A673 (cell line): ENCODE results near the gene SGSM1. TPM values are rescaled to one million over a fixed set of nuclear protein-coding genes. Genes with fewer than 3 reads are reported as not detected.

Experiments used
- BruUV-seq: library from RNA; stranded (reverse); fragments of 400-500 nt; replicated peaks from 2 replicates; lab custom pipeline; 2021; lab: Mats Ljungman, UMichigan
- CTCF ChIA-PET: fragments of 300-600 bp; sonication (Branson Sonifier 250); formaldehyde crosslinking; loops from one replicate; lab custom pipeline; 2022; ENCODE audit warnings: antibody characterized with exemption; lab: Charles Lee
- POLR2A ChIA-PET: fragments of 300-600 bp; sonication (Branson Sonifier 250); formaldehyde crosslinking; loops from one replicate; lab custom pipeline; 2022; ENCODE audit warnings: antibody characterized with exemption; ENCODE audit not compliant: low non-redundant PET; lab: Charles Lee
- DNase-seq: peaks from one replicate; pipeline ENCODE4 v3.0.0-alpha.2; 2015; ENCODE audit warnings: low spot score
- H3K27ac ChIP-seq: fragments of 200-600 bp; sonication (generic); 2 replicates; pipeline ENCODE4 v1.5.1; 2016; ENCODE audit warnings: mixed run types, low read depth, mild to moderate bottlenecking, mixed read lengths, antibody characterized with exemption, low read length; ENCODE audit not compliant: poor library complexity, severe bottlenecking
- H3K27me3 ChIP-seq: fragments of 200-600 bp; sonication (generic); replicated peaks from 2 replicates; pipeline ENCODE4 v1.6.1; 2017; ENCODE audit warnings: mixed run types, low read depth, mild to moderate bottlenecking, mixed read lengths, antibody characterized with exemption, low read length; ENCODE audit not compliant: insufficient read depth, poor library complexity
- H3K36me3 ChIP-seq: fragments of 200-600 bp; sonication (generic); 2 replicates; pipeline ENCODE4 v1.6.1; 2016; ENCODE audit warnings: mixed run types, mild to moderate bottlenecking, mixed read lengths, antibody characterized with exemption, low read length; ENCODE audit not compliant: insufficient read depth, poor library complexity, severe bottlenecking
- H3K4me1 ChIP-seq: fragments of 200-600 bp; sonication (generic); 2 replicates; pipeline ENCODE4 v1.6.1; 2017; ENCODE audit warnings: mixed run types, mild to moderate bottlenecking, mixed read lengths, antibody characterized with exemption, low read length; ENCODE audit not compliant: insufficient read depth, poor library complexity, severe bottlenecking
- H3K4me3 ChIP-seq: fragments of 200-600 bp; sonication (generic); 2 replicates; pipeline ENCODE4 v1.5.1; 2016; ENCODE audit warnings: low read depth, mixed run types, mild to moderate bottlenecking, mixed read lengths, low read length; ENCODE audit not compliant: poor library complexity, severe bottlenecking
- H3K9me3 ChIP-seq: fragments of 200-600 bp; sonication (generic); 2 replicates; pipeline ENCODE4 v1.6.1; 2016; ENCODE audit warnings: mixed run types, low read depth, mild to moderate bottlenecking, mixed read lengths, antibody characterized with exemption, low read length; ENCODE audit not compliant: poor library complexity, severe bottlenecking
- EZH2 ChIP-seq: fragments of 200-600 bp; sonication (generic); IDR thresholded peaks from 2 replicates; pipeline ENCODE4 v1.6.1; 2017; ENCODE audit warnings: borderline replicate concordance, low read depth, mild to moderate bottlenecking, mixed read lengths, antibody characterized with exemption, low read length; ENCODE audit not compliant: poor library complexity, severe bottlenecking
- intact Hi-C: fragments of 100-400 bp; cut with micrococcal nuclease; formaldehyde crosslinking; loops from one replicate; pipeline ENCODE4 v1.10.0; 2022; ENCODE audit not compliant: unreplicated experiment
- total RNA-seq: library from RNA; stranded (reverse); gene quantifications from 2 replicates; pipeline ENCODE4 v1.2.3, GENCODE V29; 2021
- TF ChIP-seq, protein P1 (sequence below): fragments of 300-800, 200-600 bp; sonication (generic); conservative IDR thresholded peaks from 2 replicates; pipeline ENCODE4 v1.5.1; 2017; ENCODE audit warnings: low read depth, mild to moderate bottlenecking, antibody characterized with exemption, low read length, moderate library complexity, mixed read lengths

Gene SGSM1
- total RNA-seq, 1 experiment from 2014 or later: not detected

DNA sequence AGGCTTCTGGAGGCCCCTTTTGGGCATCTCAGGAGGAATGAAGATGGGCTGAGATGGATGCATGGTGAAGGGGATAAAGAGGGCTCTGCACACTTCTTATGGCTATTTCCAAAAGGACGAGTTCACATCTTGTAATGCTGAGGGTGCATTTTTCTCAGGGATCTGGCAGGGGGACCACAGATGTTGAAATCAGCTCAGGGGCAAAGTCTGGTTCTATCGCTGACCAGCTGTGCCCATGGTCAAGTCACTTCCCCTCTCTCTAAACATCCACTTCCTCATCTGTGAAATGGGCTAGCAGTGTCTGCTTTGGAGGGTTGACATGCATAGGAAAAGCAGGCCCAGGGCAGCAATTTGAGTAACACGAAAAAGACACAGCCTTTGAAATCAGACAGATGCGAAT, 114.0 kb downstream of the SGSM1 start:
- Histone ChIP-seq H3K9me3 (no peaks in the 10 kb centered on the region), H3K27ac (no peak overlapping the region), H3K27me3 (no peaks in the 10 kb centered on the region), H3K4me1 (no peaks in the 10 kb centered on the region), H3K36me3 (no peaks in the 10 kb centered on the region), H3K4me3 (no peak overlapping the region)
- intact Hi-C loops: no loop called here
- no TSS peak for BruUV-seq
- ChIA-PET POLR2A (no interaction called here), CTCF (no interaction called here)
- DNase-seq: no peak
- TF ChIP-seq, protein P1, sequence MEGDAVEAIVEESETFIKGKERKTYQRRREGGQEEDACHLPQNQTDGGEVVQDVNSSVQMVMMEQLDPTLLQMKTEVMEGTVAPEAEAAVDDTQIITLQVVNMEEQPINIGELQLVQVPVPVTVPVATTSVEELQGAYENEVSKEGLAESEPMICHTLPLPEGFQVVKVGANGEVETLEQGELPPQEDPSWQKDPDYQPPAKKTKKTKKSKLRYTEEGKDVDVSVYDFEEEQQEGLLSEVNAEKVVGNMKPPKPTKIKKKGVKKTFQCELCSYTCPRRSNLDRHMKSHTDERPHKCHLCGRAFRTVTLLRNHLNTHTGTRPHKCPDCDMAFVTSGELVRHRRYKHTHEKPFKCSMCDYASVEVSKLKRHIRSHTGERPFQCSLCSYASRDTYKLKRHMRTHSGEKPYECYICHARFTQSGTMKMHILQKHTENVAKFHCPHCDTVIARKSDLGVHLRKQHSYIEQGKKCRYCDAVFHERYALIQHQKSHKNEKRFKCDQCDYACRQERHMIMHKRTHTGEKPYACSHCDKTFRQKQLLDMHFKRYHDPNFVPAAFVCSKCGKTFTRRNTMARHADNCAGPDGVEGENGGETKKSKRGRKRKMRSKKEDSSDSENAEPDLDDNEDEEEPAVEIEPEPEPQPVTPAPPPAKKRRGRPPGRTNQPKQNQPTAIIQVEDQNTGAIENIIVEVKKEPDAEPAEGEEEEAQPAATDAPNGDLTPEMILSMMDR: no peak
- TF ChIP-seq EZH2: no peak

DNA sequence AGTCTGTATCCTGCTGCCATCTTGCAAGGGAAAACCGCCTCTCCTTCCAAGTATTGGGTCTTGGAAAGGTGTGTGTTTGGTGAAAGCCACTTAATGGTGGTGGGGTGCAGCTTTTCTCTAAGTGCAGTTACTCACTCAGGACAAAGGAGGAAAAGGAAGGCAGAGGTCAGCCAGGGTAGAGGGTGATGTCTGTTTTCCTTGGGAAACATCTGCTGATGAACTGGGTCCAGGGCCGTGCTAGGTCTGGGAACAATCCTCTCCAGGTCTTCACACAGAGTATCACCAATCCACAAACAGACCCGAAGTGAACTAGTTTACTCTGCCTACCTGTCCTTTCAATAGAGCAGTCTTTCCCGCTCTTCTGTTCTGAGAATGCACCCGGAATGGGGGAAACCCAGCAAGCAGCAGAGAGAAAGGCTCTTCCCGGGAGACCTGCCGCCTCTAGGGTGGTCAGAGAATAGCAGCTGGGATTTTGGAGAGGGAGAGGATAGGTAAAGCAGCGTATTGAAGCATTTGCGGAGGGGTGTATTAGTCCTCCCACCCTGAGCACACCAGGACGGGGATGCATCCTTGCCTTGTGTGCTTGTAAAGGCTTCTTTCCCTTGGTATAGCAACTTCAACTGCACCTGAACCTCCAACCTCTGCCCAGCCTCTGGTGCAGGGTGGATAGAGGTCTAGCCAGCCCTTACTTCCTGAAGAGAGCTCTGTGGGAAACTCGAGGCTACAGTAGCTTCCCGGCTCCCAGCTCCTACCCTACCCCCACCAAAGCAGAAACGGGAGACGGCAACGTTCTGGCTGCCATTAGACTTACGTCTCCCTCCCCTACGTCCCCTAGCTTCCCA, 119.8 kb downstream of the SGSM1 start:
- no TSS peak for BruUV-seq
- Histone ChIP-seq H3K36me3 (no peaks in the 10 kb centered on the region), H3K27ac (no peak overlapping the region), H3K4me3 (no peak overlapping the region), H3K9me3 (no peaks in the 10 kb centered on the region), H3K4me1 (no peaks in the 10 kb centered on the region), H3K27me3 (no peaks in the 10 kb centered on the region)
- DNase-seq: no peak
- ChIA-PET CTCF (interaction anchor here (0.6 kb wide), 1 partner anchor 33 kb away, joined by 5 read pairs; no protein-coding TSS in a partner anchor), POLR2A (no interaction called here)
- no peak for TF ChIP-seq EZH2
- TF ChIP-seq, protein P1: no peak
- intact Hi-C loops: no loop called here

DNA sequence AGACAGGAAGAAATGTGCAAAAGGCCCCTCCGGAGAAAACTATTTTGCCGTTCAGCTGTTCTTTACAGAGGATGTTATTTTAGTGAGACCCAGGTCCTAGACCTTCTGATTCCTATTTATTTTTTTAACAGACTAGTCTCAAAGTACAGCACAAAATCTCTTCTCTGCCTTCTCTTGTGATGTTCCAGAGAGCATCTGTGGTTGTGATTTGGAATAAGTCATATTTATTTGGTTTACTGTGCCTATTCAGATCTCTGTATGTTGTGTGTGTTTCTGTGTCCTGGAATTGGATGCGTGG, 120.4 kb downstream of the SGSM1 start:
- Histone ChIP-seq H3K27me3 (no peaks in the 10 kb centered on the region), H3K36me3 (no peaks in the 10 kb centered on the region), H3K27ac (no peak overlapping the region), H3K4me1 (no peaks in the 10 kb centered on the region), H3K9me3 (no peaks in the 10 kb centered on the region), H3K4me3 (no peak overlapping the region)
- intact Hi-C loops: no loop called here
- BruUV-seq: no TSS peak
- TF ChIP-seq, protein P1: no peak
- TF ChIP-seq EZH2: no peak
- ChIA-PET POLR2A (no interaction called here), CTCF (no interaction called here)
- no peak for DNase-seq
